ENCODE measurements around the gene ENO2. TPM values are rescaled to one million over a fixed set of nuclear protein-coding genes. Genes with fewer than 3 reads are reported as not detected.

Gene ENO2
- total RNA-seq, 1 donor: 13.4 TPM

DNA sequence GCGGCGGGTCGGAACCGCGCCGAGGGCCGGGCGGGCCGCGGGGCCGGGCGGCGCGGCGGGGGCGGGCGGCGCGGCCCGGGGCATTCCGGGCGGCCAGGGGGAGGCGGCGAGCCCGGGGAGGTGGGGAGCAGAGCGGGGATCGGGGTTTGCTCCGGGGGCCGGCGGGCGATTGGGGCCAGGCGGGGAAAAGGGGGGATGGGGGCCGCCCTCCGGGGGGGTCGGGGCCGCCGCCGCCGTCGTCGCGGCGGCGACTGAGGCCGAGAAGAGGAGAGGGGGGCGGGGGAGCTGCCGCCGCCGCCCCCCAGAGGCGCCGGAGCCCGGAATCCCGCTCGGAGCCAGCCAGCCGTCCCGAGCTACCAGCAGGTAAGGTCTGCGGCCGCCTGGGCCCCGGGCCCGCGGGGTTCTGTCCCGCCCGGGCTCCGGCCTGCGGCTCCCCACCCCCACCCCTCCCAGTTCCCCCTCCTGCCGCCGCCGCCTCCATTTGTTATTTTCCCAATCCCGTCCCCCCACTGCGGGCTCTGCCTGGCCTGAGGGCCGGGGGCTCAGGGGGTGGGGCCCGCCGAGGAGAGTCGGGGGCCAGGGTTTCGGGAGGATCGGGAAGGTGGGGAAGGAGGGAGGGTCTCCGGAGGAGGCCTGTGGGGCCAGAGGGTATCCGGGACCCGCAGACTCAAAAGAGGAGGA, 13.8 kb downstream of the ENO2 start:
- TF ChIP-seq, protein P1, sequence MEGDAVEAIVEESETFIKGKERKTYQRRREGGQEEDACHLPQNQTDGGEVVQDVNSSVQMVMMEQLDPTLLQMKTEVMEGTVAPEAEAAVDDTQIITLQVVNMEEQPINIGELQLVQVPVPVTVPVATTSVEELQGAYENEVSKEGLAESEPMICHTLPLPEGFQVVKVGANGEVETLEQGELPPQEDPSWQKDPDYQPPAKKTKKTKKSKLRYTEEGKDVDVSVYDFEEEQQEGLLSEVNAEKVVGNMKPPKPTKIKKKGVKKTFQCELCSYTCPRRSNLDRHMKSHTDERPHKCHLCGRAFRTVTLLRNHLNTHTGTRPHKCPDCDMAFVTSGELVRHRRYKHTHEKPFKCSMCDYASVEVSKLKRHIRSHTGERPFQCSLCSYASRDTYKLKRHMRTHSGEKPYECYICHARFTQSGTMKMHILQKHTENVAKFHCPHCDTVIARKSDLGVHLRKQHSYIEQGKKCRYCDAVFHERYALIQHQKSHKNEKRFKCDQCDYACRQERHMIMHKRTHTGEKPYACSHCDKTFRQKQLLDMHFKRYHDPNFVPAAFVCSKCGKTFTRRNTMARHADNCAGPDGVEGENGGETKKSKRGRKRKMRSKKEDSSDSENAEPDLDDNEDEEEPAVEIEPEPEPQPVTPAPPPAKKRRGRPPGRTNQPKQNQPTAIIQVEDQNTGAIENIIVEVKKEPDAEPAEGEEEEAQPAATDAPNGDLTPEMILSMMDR (IDR thresholded peaks at IDR 0.05; ENCODE audit: extremely low read depth, low read depth, low read length): no peak
- Histone ChIP-seq H2AFZ (ENCODE audit: low read length) (no peak overlapping the region), H3K79me2 (ENCODE audit: insufficient read depth, low read length) (peaks cover 58% of the 10 kb centered on the region)

DNA sequence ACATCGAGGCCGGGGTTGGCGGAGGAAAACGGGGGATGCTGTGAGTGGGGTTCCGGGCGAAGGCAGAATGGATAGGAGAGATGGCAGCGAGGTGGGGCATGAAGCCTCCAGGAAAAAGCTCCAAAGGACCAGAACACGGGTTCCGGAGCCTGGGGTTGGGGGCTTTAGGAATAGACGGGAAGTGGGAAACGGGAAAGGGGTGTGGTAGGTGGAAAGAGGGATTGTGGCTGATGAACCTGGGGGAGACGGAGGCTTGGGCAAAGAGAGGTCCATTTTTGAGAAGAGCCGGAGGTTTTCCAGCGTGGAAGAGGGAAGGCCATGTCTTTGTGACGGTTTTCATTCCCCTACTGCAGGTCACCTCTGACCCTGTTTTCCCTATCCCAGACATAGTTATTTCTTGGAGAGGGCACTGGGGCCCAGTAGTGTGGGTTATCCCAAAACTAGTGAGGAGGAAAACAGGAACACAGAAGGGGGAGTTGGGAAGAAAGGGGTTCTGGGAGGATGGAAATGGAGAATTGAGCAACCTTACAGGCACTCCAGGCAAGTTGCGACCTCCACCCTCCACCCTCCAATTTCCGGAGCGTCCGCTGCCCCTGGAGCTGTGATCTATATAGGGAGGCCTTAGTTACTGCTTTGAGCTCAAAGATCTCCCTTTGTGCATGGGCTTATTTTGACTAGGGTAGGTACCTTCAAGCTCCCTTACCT, 14.5 kb downstream of the ENO2 start:
- Histone ChIP-seq H2AFZ (ENCODE audit: low read length) (no peak overlapping the region), H3K4me1 (ENCODE audit: insufficient read depth, low read length) (peaks cover 62% of the 10 kb centered on the region), H3K27me3 (ENCODE audit: insufficient read depth, low read length) (no peaks in the 10 kb centered on the region), H3K36me3 (ENCODE audit: insufficient read depth, low read length) (peaks cover 6% of the 10 kb centered on the region), H3K27ac (ENCODE audit: low read depth, low read length) (peak overlapping the region; percentile 34), H3K9me3 (ENCODE audit: low read depth, low read length) (no peaks in the 10 kb centered on the region), H4K20me1 (ENCODE audit: insufficient read depth, low read length) (peaks cover 38% of the 10 kb centered on the region), H3K4me3 (ENCODE audit: insufficient read depth, low read length) (peak overlapping the region; percentile 89), H3K4me2 (ENCODE audit: insufficient read depth, low read length) (peak overlapping the region; percentile 94), H3K79me2 (ENCODE audit: insufficient read depth, low read length) (peaks cover 65% of the 10 kb centered on the region)
- peak; percentile 87 for DNase-seq (ENCODE audit: insufficient read length, low spot score, missing footprints)
- TF ChIP-seq, protein P1 (IDR thresholded peaks at IDR 0.05; ENCODE audit: extremely low read depth, low read depth, low read length): no peak

More for the DNA sequence above, 13.8 kb downstream of the ENO2 start:
- Histone ChIP-seq H3K27ac (ENCODE audit: low read depth, low read length) (peak overlapping the region; percentile 34), H3K36me3 (ENCODE audit: insufficient read depth, low read length) (peaks cover 8% of the 10 kb centered on the region), H3K4me2 (ENCODE audit: insufficient read depth, low read length) (peak overlapping the region; percentile 94), H3K27me3 (ENCODE audit: insufficient read depth, low read length) (no peaks in the 10 kb centered on the region), H3K4me1 (ENCODE audit: insufficient read depth, low read length) (peaks cover 55% of the 10 kb centered on the region), H4K20me1 (ENCODE audit: insufficient read depth, low read length) (peaks cover 31% of the 10 kb centered on the region), H3K9me3 (ENCODE audit: low read depth, low read length) (no peaks in the 10 kb centered on the region), H3K4me3 (ENCODE audit: insufficient read depth, low read length) (peak overlapping the region; percentile 89)
- peak; percentile 92 for DNase-seq (ENCODE audit: insufficient read length, low spot score, missing footprints)

DNA sequence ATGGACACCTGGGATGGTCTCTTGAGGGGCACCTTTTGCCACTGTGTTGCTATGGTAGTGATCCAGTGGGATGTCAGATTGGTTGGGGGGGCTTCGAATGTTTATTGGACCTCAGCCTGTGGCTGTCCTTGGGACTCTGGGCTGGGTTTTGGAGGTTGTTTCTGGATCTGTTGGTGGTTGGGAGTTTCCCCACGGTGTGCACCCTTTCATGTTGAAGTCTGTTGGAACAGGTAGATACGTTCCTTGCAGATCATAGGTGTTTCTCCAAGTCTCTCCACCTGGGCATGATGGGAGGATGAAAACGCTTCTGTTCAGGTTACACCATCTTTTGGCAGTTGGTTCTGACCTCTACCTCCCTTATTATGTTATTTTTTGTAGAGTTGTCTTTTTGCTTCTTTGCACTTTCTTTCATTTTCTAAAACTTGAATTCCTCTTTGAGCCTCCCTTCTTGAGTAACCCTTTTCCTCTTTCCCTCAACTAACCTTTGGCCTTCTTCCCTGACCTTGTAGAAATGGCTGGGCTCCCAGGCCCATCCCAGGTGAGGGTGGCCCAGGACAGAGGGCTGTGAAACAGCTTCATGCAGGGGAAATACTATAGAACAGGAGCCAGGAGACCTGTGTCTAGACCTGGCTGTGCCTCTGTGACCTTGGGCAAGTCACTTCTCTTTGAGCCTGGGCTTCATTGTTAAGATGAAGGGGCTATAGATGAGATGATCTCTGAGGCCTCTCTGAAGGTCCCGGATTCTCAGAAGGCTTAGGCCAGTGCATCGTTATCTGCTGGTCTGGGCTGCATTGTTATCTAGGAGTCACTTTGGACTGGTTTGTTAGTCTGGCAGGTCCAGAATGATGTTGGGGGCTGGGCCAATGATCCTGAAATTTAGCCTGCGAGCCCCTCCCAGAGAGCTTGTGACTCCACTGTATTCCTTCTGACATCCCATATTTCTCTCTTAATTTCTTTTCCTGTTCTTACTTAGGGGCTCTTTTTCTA, 15.4 kb downstream of the ENO2 start:
- Histone ChIP-seq H3K27me3 (ENCODE audit: insufficient read depth, low read length) (no peaks in the 10 kb centered on the region), H4K20me1 (ENCODE audit: insufficient read depth, low read length) (peaks cover 44% of the 10 kb centered on the region), H3K79me2 (ENCODE audit: insufficient read depth, low read length) (peaks cover 69% of the 10 kb centered on the region), H3K4me2 (ENCODE audit: insufficient read depth, low read length) (peak overlapping the region; percentile 94), H3K9me3 (ENCODE audit: low read depth, low read length) (no peaks in the 10 kb centered on the region), H3K36me3 (ENCODE audit: insufficient read depth, low read length) (peaks cover 15% of the 10 kb centered on the region), H2AFZ (ENCODE audit: low read length) (no peak overlapping the region), H3K27ac (ENCODE audit: low read depth, low read length) (peak overlapping the region; percentile 34), H3K4me3 (ENCODE audit: insufficient read depth, low read length) (peak overlapping the region; percentile 89), H3K4me1 (ENCODE audit: insufficient read depth, low read length) (peaks cover 65% of the 10 kb centered on the region)
- peak; percentile 79 for DNase-seq (ENCODE audit: insufficient read length, low spot score, missing footprints)
- TF ChIP-seq, protein P1 (IDR thresholded peaks at IDR 0.05; ENCODE audit: extremely low read depth, low read depth, low read length): no peak
